Osteoblast (primary cell): ENCODE results near the gene COA4. TPM values are rescaled to one million over a fixed set of nuclear protein-coding genes. Genes with fewer than 3 reads are reported as not detected.

ENCODE experiments used
- DNase-seq: peaks from one replicate; pipeline ENCODE4 v3.0.0; 2011; ENCODE audit warnings: low spot score, mixed read lengths; ENCODE audit not compliant: insufficient read length; ENCODE audit errors: missing footprints
- H2AFZ ChIP-seq: 2 replicates; pipeline ENCODE4 v1.6.0; 2011; ENCODE audit warnings: mild to moderate bottlenecking, low read length
- H3K27ac ChIP-seq: 2 replicates; pipeline ENCODE4 v1.5.1; 2011; ENCODE audit warnings: mild to moderate bottlenecking, low read depth, low read length, moderate library complexity
- H3K27me3 ChIP-seq: 2 replicates; pipeline ENCODE4 v1.6.0; 2012; ENCODE audit warnings: mild to moderate bottlenecking, control low read depth, inconsistent platforms, low read length, moderate library complexity; ENCODE audit not compliant: insufficient read depth
- H3K36me3 ChIP-seq: 2 replicates; pipeline ENCODE4 v1.5.1; 2011; ENCODE audit warnings: mild to moderate bottlenecking, low read length, control low read depth, moderate library complexity; ENCODE audit not compliant: insufficient read depth
- H3K4me1 ChIP-seq: 2 replicates; pipeline ENCODE4 v1.5.1; 2011; ENCODE audit warnings: mild to moderate bottlenecking, low read length, control low read depth, moderate library complexity; ENCODE audit not compliant: insufficient read depth
- H3K4me2 ChIP-seq: 2 replicates; pipeline ENCODE4 v1.6.0; 2011; ENCODE audit warnings: mild to moderate bottlenecking, low read length; ENCODE audit not compliant: insufficient read depth
- H3K4me3 ChIP-seq: fragments of 200-600 bp; sonication (generic); 3 replicates; pipeline ENCODE4 v1.5.1; 2012; ENCODE audit warnings: mild to moderate bottlenecking, low read length, inconsistent platforms; ENCODE audit not compliant: insufficient read depth
- H3K79me2 ChIP-seq: 2 replicates; pipeline ENCODE4 v1.6.0; 2012; ENCODE audit warnings: mild to moderate bottlenecking, low read length, control low read depth, inconsistent platforms; ENCODE audit not compliant: insufficient read depth
- H3K9me3 ChIP-seq: 2 replicates; pipeline ENCODE4 v1.5.1; 2011; ENCODE audit warnings: low read depth, low read length, control low read depth
- H4K20me1 ChIP-seq: 2 replicates; pipeline ENCODE4 v1.6.0; 2012; ENCODE audit warnings: mild to moderate bottlenecking, low read length, control low read depth; ENCODE audit not compliant: insufficient read depth
- total RNA-seq: library from RNA; depleted of rRNA; stranded (reverse); fragments of >200 nt; gene quantifications from 2 replicates; pipeline ENCODE4 v1.2.3, GENCODE V29; 2012
- TF ChIP-seq, protein P1 (sequence below): IDR thresholded peaks from 2 replicates; pipeline ENCODE4 v1.5.1; 2011; ENCODE audit warnings: mild to moderate bottlenecking, low read depth, low read length, moderate library complexity; ENCODE audit errors: extremely low read depth

The COA4 gene
- total RNA-seq, 1 donor: 45.2 TPM

- Histone ChIP-seq H3K4me2 (peak overlapping the region; percentile 98), H3K4me1 (peaks cover 18% of the 10 kb centered on the region), H3K9me3 (no peaks in the 10 kb centered on the region), H3K4me3 (peak overlapping the region; percentile 94), H3K27ac (peak overlapping the region; percentile 76), H3K36me3 (peaks cover 29% of the 10 kb centered on the region), H3K79me2 (peaks cover 55% of the 10 kb centered on the region), H2AFZ (peak overlapping the region; percentile 89), H3K27me3 (no peaks in the 10 kb centered on the region), H4K20me1 (peaks cover 6% of the 10 kb centered on the region)
- peak; percentile 57 for DNase-seq
- TF ChIP-seq, protein P1, sequence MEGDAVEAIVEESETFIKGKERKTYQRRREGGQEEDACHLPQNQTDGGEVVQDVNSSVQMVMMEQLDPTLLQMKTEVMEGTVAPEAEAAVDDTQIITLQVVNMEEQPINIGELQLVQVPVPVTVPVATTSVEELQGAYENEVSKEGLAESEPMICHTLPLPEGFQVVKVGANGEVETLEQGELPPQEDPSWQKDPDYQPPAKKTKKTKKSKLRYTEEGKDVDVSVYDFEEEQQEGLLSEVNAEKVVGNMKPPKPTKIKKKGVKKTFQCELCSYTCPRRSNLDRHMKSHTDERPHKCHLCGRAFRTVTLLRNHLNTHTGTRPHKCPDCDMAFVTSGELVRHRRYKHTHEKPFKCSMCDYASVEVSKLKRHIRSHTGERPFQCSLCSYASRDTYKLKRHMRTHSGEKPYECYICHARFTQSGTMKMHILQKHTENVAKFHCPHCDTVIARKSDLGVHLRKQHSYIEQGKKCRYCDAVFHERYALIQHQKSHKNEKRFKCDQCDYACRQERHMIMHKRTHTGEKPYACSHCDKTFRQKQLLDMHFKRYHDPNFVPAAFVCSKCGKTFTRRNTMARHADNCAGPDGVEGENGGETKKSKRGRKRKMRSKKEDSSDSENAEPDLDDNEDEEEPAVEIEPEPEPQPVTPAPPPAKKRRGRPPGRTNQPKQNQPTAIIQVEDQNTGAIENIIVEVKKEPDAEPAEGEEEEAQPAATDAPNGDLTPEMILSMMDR: no peak
Observed at GRCh38 chr11:73875840-73876239, 806 bp downstream of the COA4 start.

- no peak for DNase-seq
- H3K27me3 ChIP-seq: no peaks in the 10 kb centered on the region
- H3K27ac ChIP-seq: no peak overlapping the region
- no peak overlapping the region for H2AFZ ChIP-seq
- H3K9me3 ChIP-seq: no peaks in the 10 kb centered on the region
- H3K36me3 ChIP-seq: peaks cover 29% of the 10 kb centered on the region
- TF ChIP-seq, protein P1: no peak
- H4K20me1 ChIP-seq: peaks cover 6% of the 10 kb centered on the region
- H3K4me2 ChIP-seq: peak overlapping the region; percentile 98
- H3K79me2 ChIP-seq: peaks cover 55% of the 10 kb centered on the region
- peaks cover 18% of the 10 kb centered on the region for H3K4me1 ChIP-seq
- H3K4me3 ChIP-seq: peak overlapping the region; percentile 94
Observed at GRCh38 chr11:73875380-73875779, 1.3 kb downstream of the COA4 start.

GRCh38 chr11:73872749-73873357 is 3.8 kb downstream of the COA4 start:
- Histone ChIP-seq H3K9me3 (no peaks in the 10 kb centered on the region), H3K36me3 (peaks cover 29% of the 10 kb centered on the region), H3K79me2 (peaks cover 49% of the 10 kb centered on the region), H3K4me1 (peaks cover 26% of the 10 kb centered on the region), H3K4me3 (no peak overlapping the region), H2AFZ (no peak overlapping the region), H3K27me3 (no peaks in the 10 kb centered on the region), H3K27ac (no peak overlapping the region), H4K20me1 (peaks cover 6% of the 10 kb centered on the region), H3K4me2 (no peak overlapping the region)
- no peak for DNase-seq
- TF ChIP-seq, protein P1: no peak

DNA sequence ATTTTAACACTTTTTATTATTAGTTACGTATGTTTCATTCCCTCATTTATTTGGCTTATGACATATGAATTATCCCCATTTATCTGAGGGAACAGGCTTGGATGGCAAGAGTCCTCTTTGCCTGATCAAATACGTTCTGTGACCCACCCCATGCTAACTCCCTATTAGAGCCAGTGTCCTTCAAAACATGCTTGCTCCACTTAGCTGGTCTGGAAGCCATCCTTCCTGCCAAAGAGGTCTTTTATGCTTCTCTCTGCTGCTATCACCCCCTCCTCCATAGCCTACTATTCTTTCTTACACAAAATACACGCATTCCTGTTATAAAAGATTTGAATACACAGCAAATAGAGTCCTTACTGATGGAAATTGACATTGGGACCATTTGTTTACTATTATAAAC is 6.4 kb downstream of the COA4 start:
- Histone ChIP-seq H3K36me3 (peaks cover 29% of the 10 kb centered on the region), H3K27me3 (no peaks in the 10 kb centered on the region), H4K20me1 (peaks cover 11% of the 10 kb centered on the region), H3K79me2 (peaks cover 24% of the 10 kb centered on the region), H3K27ac (no peak overlapping the region), H2AFZ (no peak overlapping the region), H3K4me2 (no peak overlapping the region), H3K4me3 (no peak overlapping the region), H3K9me3 (no peaks in the 10 kb centered on the region), H3K4me1 (peaks cover 21% of the 10 kb centered on the region)
- TF ChIP-seq, protein P1: no peak
- no peak for DNase-seq
